ENCODE measurements around the gene SAP130. TPM values are rescaled to one million over a fixed set of nuclear protein-coding genes. Genes with fewer than 3 reads are reported as not detected.

The SAP130 gene
- total RNA-seq, 1 experiment from 2014 or later = 45.6 TPM

DNA sequence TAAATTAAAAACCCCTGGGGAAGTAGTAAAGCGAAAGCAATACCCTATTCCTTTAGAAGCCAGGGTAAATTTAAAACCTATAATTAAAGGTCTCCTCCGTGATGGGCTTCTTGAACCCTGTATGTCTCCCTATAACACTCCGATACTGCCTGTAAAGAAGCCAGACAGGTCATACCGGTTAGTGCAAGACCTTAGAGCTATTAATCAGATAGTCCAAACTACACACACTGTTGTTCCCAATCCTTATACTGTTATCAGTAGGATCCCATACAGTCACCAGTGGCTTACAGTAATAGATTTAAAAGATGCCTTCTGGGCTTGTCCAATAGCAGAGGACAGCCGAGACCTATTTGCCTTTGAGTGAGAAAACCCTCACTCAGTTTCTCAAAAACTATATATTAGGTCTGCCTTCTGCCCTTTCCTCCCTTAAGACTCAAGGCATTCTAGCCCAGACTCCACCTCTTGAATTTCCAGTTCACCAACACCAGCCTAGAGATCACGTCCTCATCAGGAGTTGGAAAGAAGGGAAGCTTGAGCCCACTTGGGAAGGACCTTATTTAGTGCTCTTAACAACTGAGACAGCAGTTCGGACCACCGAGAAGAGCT lies 12.4 kb upstream of the SAP130 start:
- Histone ChIP-seq H2BK15ac (ENCODE audit: low read depth, low read length) (no peak overlapping the region), H3T11ph (ENCODE audit: low read length) (no peak overlapping the region), H4K8ac (replicated peaks; ENCODE audit: insufficient read length, low read depth, low read length) (no peak overlapping the region), H3K4me2 (ENCODE audit: insufficient read depth, insufficient read length, low read length) (no peak overlapping the region), H3K79me1 (ENCODE audit: insufficient read depth, low read depth, low read length, poor library complexity, severe bottlenecking) (no peaks in the 10 kb centered on the region), H3K79me2 (ENCODE audit: insufficient read depth, low read length) (no peaks in the 10 kb centered on the region), H3K23me2 (ENCODE audit: insufficient read length, low read depth, low read length, poor library complexity, severe bottlenecking) (no peaks in the 10 kb centered on the region), H3K23ac (ENCODE audit: insufficient read length, low read depth, low read length) (no peak overlapping the region), H3K56ac (ENCODE audit: insufficient read length, low read depth, low read length) (no peak overlapping the region), H2BK12ac (ENCODE audit: insufficient read length, low read depth, low read length) (no peak overlapping the region), H3K14ac (ENCODE audit: insufficient read depth, low read length) (no peak overlapping the region), H3K4me1 (ENCODE audit: insufficient read depth, low read length) (no peaks in the 10 kb centered on the region), H3K27ac (ENCODE audit: insufficient read length, low read depth, low read length) (no peak overlapping the region), H2BK20ac (ENCODE audit: low read depth, low read length, poor library complexity, severe bottlenecking) (no peak overlapping the region), H3K18ac (ENCODE audit: insufficient read length, low read depth, low read length) (no peak overlapping the region), H3K9ac (ENCODE audit: extremely low read depth, insufficient read length, low read length) (no peak overlapping the region), H4K20me1 (ENCODE audit: control insufficient read depth, insufficient read depth, insufficient read length) (no peaks in the 10 kb centered on the region), H3K9me3 (ENCODE audit: control insufficient read depth, low read depth, low read length) (peaks cover 7% of the 10 kb centered on the region), H2AFZ (ENCODE audit: low read length) (no peak overlapping the region), H4K91ac (ENCODE audit: insufficient read length, low read depth, low read length) (no peak overlapping the region), H2BK120ac (ENCODE audit: low read depth, low read length, poor library complexity, severe bottlenecking) (no peak overlapping the region), H4K5ac (ENCODE audit: insufficient read length, low read depth, low read length) (no peak overlapping the region), H2AK5ac (ENCODE audit: insufficient read length, low read length) (no peak overlapping the region), H3K27me3 (ENCODE audit: insufficient read depth, low read length) (no peaks in the 10 kb centered on the region; the same call in 1 of the 2 replicates), H2BK5ac (ENCODE audit: insufficient read length, low read length) (no peak overlapping the region), H3K4ac (ENCODE audit: low read depth, low read length) (no peak overlapping the region)
- TF ChIP-seq, protein P1, sequence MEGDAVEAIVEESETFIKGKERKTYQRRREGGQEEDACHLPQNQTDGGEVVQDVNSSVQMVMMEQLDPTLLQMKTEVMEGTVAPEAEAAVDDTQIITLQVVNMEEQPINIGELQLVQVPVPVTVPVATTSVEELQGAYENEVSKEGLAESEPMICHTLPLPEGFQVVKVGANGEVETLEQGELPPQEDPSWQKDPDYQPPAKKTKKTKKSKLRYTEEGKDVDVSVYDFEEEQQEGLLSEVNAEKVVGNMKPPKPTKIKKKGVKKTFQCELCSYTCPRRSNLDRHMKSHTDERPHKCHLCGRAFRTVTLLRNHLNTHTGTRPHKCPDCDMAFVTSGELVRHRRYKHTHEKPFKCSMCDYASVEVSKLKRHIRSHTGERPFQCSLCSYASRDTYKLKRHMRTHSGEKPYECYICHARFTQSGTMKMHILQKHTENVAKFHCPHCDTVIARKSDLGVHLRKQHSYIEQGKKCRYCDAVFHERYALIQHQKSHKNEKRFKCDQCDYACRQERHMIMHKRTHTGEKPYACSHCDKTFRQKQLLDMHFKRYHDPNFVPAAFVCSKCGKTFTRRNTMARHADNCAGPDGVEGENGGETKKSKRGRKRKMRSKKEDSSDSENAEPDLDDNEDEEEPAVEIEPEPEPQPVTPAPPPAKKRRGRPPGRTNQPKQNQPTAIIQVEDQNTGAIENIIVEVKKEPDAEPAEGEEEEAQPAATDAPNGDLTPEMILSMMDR (conservative IDR thresholded peaks at IDR 0.05) = no peak
- H3K9me3 Mint-ChIP-seq = peaks cover 41 to 49% of the 10 kb centered on the region in 2 experiments
- H3K4me3 Mint-ChIP-seq = no peak overlapping the region
- peaks cover 1 to 24% (median 16%) of the 10 kb centered on the region in 3 experiments; a peak in 5 of 7 replicates for H3K36me3 Mint-ChIP-seq (ENCODE audit: insufficient read depth in 1 of 3, low read depth in 3 of 3)
- H3K27me3 Mint-ChIP-seq (ENCODE audit: low read depth) = peaks cover 14% of the 10 kb centered on the region
- DNase-seq = no peak
- no peak overlapping the region for H3K27ac Mint-ChIP-seq
- WGBS (ENCODE audit: extremely low coverage, insufficient read length, low lambda C conversion rate) = no CpG with 5 or more reads among the region's 8 CpGs
- no peaks in the 10 kb centered on the region; a peak in 1 of 4 replicates for H3K4me1 Mint-ChIP-seq

Measured in H9 (cell line).